GM12878 (cell line): ENCODE measurements around the gene FSIP1. TPM values are rescaled to one million over a fixed set of nuclear protein-coding genes. Genes with fewer than 3 reads are reported as not detected.

ENCODE experiments used
- ATAC-seq: fragments of 200-7000 bp; cut with Tn5 transposase; 3 replicates; pipeline ENCODE4 v1.9.1; 2020; ENCODE audit warnings: mild to moderate bottlenecking, moderate library complexity
- BruUV-seq: library from RNA; stranded (reverse); fragments of 400-500 nt; replicated peaks from 2 replicates; lab custom pipeline; 2021; lab: Mats Ljungman, UMichigan
- CTCF ChIA-PET: fragments of 300-600 bp; sonication (Branson Sonifier 250); formaldehyde crosslinking; extraction: SDS; loops from one replicate; lab custom pipeline; 2021; ENCODE audit warnings: inconsistent platforms; lab: Yijun Ruan, JAX
- POLR2A ChIA-PET: fragments of 350-600 bp; formaldehyde crosslinking; extraction: SDS; loops from one replicate; lab custom pipeline; 2021; ENCODE audit warnings: inconsistent platforms; lab: Charles Lee
- RAD21 ChIA-PET: fragments of 300-600 bp; sonication (Branson Sonifier 250); formaldehyde crosslinking; loops from one replicate; lab custom pipeline; 2023; ENCODE audit warnings: antibody characterized with exemption; ENCODE audit not compliant: unreplicated experiment; lab: Charles Lee
- SMC1A ChIA-PET: fragments of 300-600 bp; sonication (Branson Sonifier 250); formaldehyde crosslinking; loops from one replicate; lab custom pipeline; 2023; ENCODE audit not compliant: unreplicated experiment, uncharacterized antibody; lab: Charles Lee
- DNase-seq: peaks from one replicate; pipeline ENCODE4 v3.0.0-alpha.2; 2011; ENCODE audit warnings: low read depth, low spot score
- FAIRE-seq: peaks from 3 replicates; lab custom pipeline; 2011; peaks lifted over from hg19 to GRCh38; lab: Jason Lieb, UNC
- H2AFZ ChIP-seq: 2 replicates; pipeline ENCODE4 v1.6.0; 2011; ENCODE audit warnings: low read depth, low read length, control low read depth; ENCODE audit not compliant: control insufficient read depth
- H3K27ac ChIP-seq: 2 replicates; pipeline ENCODE4 v1.5.1; 2011; ENCODE audit warnings: control low read depth; ENCODE audit not compliant: control insufficient read depth, insufficient read depth
- H3K27me3 ChIP-seq, 2 experiments: replicated peaks in 1 of 2; 2 replicates each; pipeline versions ENCODE4 v1.6.0 to v1.6.1; 2011; ENCODE audit warnings: low read length in 1 of 2; ENCODE audit not compliant: control insufficient read depth in 2 of 2, insufficient read depth in 2 of 2
- H3K36me3 ChIP-seq, 2 experiments: 2 replicates each; pipeline ENCODE4 v1.5.1; 2011; ENCODE audit warnings: low read length in 1 of 2; ENCODE audit not compliant: control insufficient read depth in 2 of 2, insufficient read depth in 2 of 2
- H3K4me1 ChIP-seq: 2 replicates; pipeline ENCODE4 v1.6.1; 2011; ENCODE audit warnings: mild to moderate bottlenecking, low read length, moderate library complexity, mixed read lengths; ENCODE audit not compliant: control insufficient read depth, insufficient read depth
- H3K4me2 ChIP-seq: 2 replicates; pipeline ENCODE4 v1.6.0; 2011; ENCODE audit warnings: control low read depth; ENCODE audit not compliant: control insufficient read depth, insufficient read depth
- H3K4me3 ChIP-seq: fragments of 200-600 bp; sonication (generic); 2 replicates; pipeline ENCODE4 v1.5.1; 2016
- H3K79me2 ChIP-seq: 2 replicates; pipeline ENCODE4 v1.6.0; 2011; ENCODE audit warnings: low read length; ENCODE audit not compliant: control insufficient read depth, insufficient read depth
- H3K9ac ChIP-seq: 2 replicates; pipeline ENCODE4 v1.8.0; 2011; ENCODE audit warnings: low read length, control low read depth, mixed read lengths; ENCODE audit not compliant: control insufficient read depth, insufficient read depth
- H3K9me3 ChIP-seq: replicated peaks from 3 replicates; pipeline ENCODE4 v1.5.1; 2011; ENCODE audit warnings: mild to moderate bottlenecking, low read length; ENCODE audit not compliant: control insufficient read depth, insufficient read depth
- H4K20me1 ChIP-seq: 2 replicates; pipeline ENCODE4 v1.6.0; 2011; ENCODE audit not compliant: control insufficient read depth, insufficient read depth
- BHLHE40 ChIP-seq, 2 experiments: fragments of 450-650 bp in 1 of 2; IDR thresholded peaks; 2 replicates each; pipeline ENCODE4 v1.6.1; 2011 to 2017; ENCODE audit warnings: low read depth in 2 of 2, borderline replicate concordance in 1 of 2, improper control_type of control experiment in 1 of 2, low read length in 1 of 2, mild to moderate bottlenecking in 1 of 2
- CBFB ChIP-seq: IDR thresholded peaks from 2 replicates; pipeline ENCODE4 v1.6.1; 2016; ENCODE audit warnings: antibody characterized with exemption, low read depth
- CREB1 ChIP-seq: IDR thresholded peaks from 2 replicates; pipeline ENCODE4 v1.6.1; 2012; ENCODE audit warnings: low read depth, mild to moderate bottlenecking, inconsistent platforms
- DPF2 ChIP-seq: fragments of 450-650 bp; IDR thresholded peaks from 2 replicates; pipeline ENCODE4 v1.6.1; 2017; ENCODE audit warnings: mild to moderate bottlenecking
- EED ChIP-seq: sonication (generic); IDR thresholded peaks from 2 replicates; pipeline ENCODE4 v1.6.1; 2016; ENCODE audit warnings: antibody characterized with exemption, low read depth
- ESRRA ChIP-seq: IDR thresholded peaks from 2 replicates; pipeline ENCODE4 v1.6.1; 2012; ENCODE audit warnings: mild to moderate bottlenecking, low read length, improper control_type of control experiment
- HCFC1 ChIP-seq: fragments of 150-350 bp; IDR thresholded peaks from 2 replicates; pipeline ENCODE4 v1.6.1; 2014; ENCODE audit warnings: low read length
- HDAC6 ChIP-seq: fragments of 200-600 bp; sonication (generic); IDR thresholded peaks from one replicate; pipeline ENCODE4 v1.8.0; 2017; ENCODE audit warnings: antibody characterized with exemption; ENCODE audit not compliant: unreplicated experiment
- HDGF ChIP-seq: fragments of 450-650 bp; IDR thresholded peaks from 2 replicates; pipeline ENCODE4 v1.6.1; 2016; ENCODE audit warnings: antibody characterized with exemption
- JUNB ChIP-seq: IDR thresholded peaks from 2 replicates; pipeline ENCODE4 v1.6.1; 2016; ENCODE audit warnings: antibody characterized with exemption, mild to moderate bottlenecking
- KDM1A ChIP-seq: fragments of 200-600 bp; sonication (generic); IDR thresholded peaks from 2 replicates; pipeline ENCODE4 v1.6.1; 2016; ENCODE audit warnings: borderline replicate concordance
- KLF5 ChIP-seq: fragments of 450-650 bp; IDR thresholded peaks from 2 replicates; pipeline ENCODE4 v1.6.1; 2014; ENCODE audit warnings: mild to moderate bottlenecking; ENCODE audit not compliant: partially characterized antibody
- MTA2 ChIP-seq: fragments of 450-650 bp; IDR thresholded peaks from 2 replicates; pipeline ENCODE4 v1.6.1; 2016; ENCODE audit warnings: low read depth, mild to moderate bottlenecking, moderate library complexity
- NFYB ChIP-seq: IDR thresholded peaks from 2 replicates; pipeline ENCODE4 v1.6.1; 2011; ENCODE audit warnings: low read depth, mild to moderate bottlenecking, low read length, improper control_type of control experiment, moderate library complexity; ENCODE audit not compliant: insufficient read depth
- SMAD1 ChIP-seq: fragments of 450-650 bp; IDR thresholded peaks from 2 replicates; pipeline ENCODE4 v1.6.1; 2018; ENCODE audit warnings: mild to moderate bottlenecking, low read depth; ENCODE audit not compliant: partially characterized antibody
- SP1 ChIP-seq: IDR thresholded peaks from one replicate; pipeline ENCODE4 v1.6.1; 2011; ENCODE audit warnings: low read depth, low read length
- SREBF2 ChIP-seq: IDR thresholded peaks from 2 replicates; pipeline ENCODE4 v1.6.1; 2012; ENCODE audit warnings: mild to moderate bottlenecking, low read length
- STAT3 ChIP-seq: IDR thresholded peaks from 2 replicates; pipeline ENCODE4 v1.6.1; 2011; ENCODE audit warnings: low read depth, low read length, improper control_type of control experiment
- TBL1XR1 ChIP-seq: IDR thresholded peaks from 2 replicates; pipeline ENCODE4 v1.6.1; 2012; ENCODE audit warnings: low read depth, low read length, improper control_type of control experiment
- TCF7 ChIP-seq: IDR thresholded peaks from 2 replicates; pipeline ENCODE4 v1.6.1; 2014; ENCODE audit warnings: antibody characterized with exemption, borderline replicate concordance
- ZBED1 ChIP-seq: IDR thresholded peaks from 2 replicates; pipeline ENCODE4 v1.6.1; 2016; ENCODE audit warnings: borderline replicate concordance
- ZNF622 ChIP-seq: fragments of 450-650 bp; IDR thresholded peaks from 2 replicates; pipeline ENCODE4 v1.6.1; 2017; ENCODE audit warnings: mild to moderate bottlenecking, inconsistent platforms
- WGBS: methylation state at CpG from one replicate; pipeline ENCODE4 v1.1.6; 2016; ENCODE audit warnings: low lambda C conversion rate; ENCODE audit not compliant: insufficient replicate concordance, insufficient coverage; ENCODE audit errors: missing lambda C conversion rate; 5-methylcytosine and 5-hydroxymethylcytosine counted together
- in situ Hi-C: fragments of 300-500 bp; cut with MboI; formaldehyde crosslinking; loops from 9 replicates; pipeline ENCODE4 v1.14.3; 2018; ENCODE audit warnings: mixed read lengths
- intact Hi-C: fragments of 100-400 bp; cut with micrococcal nuclease; formaldehyde crosslinking; loops from one replicate; pipeline ENCODE4 v1.14.2; 2022; ENCODE audit not compliant: unreplicated experiment
- polyA plus RNA-seq, 11 experiments: library from polyadenylated mRNA; depleted of rRNA in 4 of 11; unstranded in 6 of 11; stranded (reverse) in 5 of 11; fragments of >200 nt; fragmentation: Nextera tagmentation in 4 of 11; fragmentation: Illumina TruSeq in 1 of 11; extraction: Ambion mirVana in 4 of 11; extraction: Trizol in 1 of 11; gene quantifications; 1 replicate in 1 of 11; 2 replicates in 10 of 11; pipeline versions ENCODE4 v1.2.1 to v1.2.3, GENCODE V29; 2011 to 2016; ENCODE audit warnings: inconsistent platforms in 2 of 11, missing spikeins in 2 of 11, low read depth in 1 of 11
- total RNA-seq, 4 experiments: library from RNA; depleted of rRNA in 3 of 4; stranded (reverse); fragments of >200 nt in 3 of 4; fragmentation: Illumina TruSeq in 1 of 4; extraction: Trizol in 1 of 4; gene quantifications; 2 replicates each; pipeline versions ENCODE4 v1.2.1 to v1.2.3, GENCODE V29; 2013 to 2021
- TF ChIP-seq, protein P1 (sequence below): fragments of 450-650 bp; IDR thresholded peaks from 2 replicates; pipeline ENCODE4 v1.6.1; 2017; ENCODE audit warnings: low read depth, mild to moderate bottlenecking, moderate library complexity

Gene FSIP1
- total and polyA plus RNA-seq, 10 of the 15 experiments (the other 5 are each of a cell fraction or from before 2014, with no cell fraction given), result 0.15 to 0.67 (median 0.35) TPM

DNA sequence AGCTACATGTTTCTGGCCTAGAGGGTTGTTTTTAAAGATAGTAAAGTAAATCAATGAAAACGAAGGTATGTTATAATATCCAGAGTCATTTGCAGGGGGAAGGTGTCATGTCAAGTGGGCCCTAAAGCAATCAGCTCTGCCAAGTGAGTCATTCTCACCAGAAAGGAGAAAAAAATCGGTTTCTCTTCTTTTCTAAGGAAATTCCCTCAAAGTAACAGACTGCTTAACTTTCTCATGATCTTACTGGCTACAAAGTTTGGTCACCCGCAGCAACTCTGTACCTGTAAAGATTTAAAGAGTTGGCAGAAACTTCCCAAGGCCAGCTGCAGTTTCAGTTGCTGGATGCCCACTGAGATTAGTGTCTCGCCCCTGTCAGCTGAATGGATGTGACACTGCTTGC is 5.5 kb upstream of the FSIP1 start (continued):
- TF ChIP-seq HCFC1 (no peak), EED (peak; percentile 23; the same call in 1 of the 2 replicates), HDGF (no peak), JUNB (peak; percentile 71), TBL1XR1 (no peak), CBFB (no peak), SP1 (no peak), TCF7 (no peak), KDM1A (no peak), ZBED1 (no peak), MTA2 (0 out of 2 replicates have a peak, but pooled peaks have one; percentile 23), SMAD1 (no peak), ZNF622 (no peak)
- TF ChIP-seq, protein P1, sequence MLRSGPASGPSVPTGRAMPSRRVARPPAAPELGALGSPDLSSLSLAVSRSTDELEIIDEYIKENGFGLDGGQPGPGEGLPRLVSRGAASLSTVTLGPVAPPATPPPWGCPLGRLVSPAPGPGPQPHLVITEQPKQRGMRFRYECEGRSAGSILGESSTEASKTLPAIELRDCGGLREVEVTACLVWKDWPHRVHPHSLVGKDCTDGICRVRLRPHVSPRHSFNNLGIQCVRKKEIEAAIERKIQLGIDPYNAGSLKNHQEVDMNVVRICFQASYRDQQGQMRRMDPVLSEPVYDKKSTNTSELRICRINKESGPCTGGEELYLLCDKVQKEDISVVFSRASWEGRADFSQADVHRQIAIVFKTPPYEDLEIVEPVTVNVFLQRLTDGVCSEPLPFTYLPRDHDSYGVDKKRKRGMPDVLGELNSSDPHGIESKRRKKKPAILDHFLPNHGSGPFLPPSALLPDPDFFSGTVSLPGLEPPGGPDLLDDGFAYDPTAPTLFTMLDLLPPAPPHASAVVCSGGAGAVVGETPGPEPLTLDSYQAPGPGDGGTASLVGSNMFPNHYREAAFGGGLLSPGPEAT, result peak; percentile 51; the same call in 1 of the 2 replicates
- TF ChIP-seq, all 136 proteins: peak for 13

DNA sequence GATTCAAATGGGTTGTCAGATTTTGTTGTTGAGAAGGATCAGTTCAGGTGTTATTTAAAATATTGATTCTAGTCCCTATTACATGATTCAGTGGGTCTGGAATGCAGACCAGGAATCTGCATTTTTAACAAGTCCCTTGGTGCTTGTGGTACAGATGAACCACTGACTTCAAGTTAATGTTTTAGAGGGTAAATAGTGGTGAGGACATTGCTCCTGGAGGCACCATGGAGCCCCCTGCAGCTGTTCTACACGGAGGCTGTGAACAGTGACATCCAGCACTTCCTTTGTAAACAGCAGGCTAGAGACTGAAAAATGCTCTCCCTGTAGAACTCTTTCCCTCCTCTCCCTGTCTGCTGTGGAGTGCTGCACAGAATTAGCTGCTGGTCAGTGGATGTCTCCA is 4.8 kb upstream of the FSIP1 start:
- ChIA-PET SMC1A (interaction anchor here (0.6 to 4.3 kb wide), 25 partner anchors 9 to 488 kb away, joined by 3 to 80 read pairs (median 4); partner anchors contain the start of gene SRP14), POLR2A (interaction anchor here (1.0 to 1.7 kb wide), 4 partner anchors 10 to 95 kb away, joined by 3 to 8 read pairs (median 6); no protein-coding TSS in a partner anchor), RAD21 (interaction anchor here (0.6 to 3.2 kb wide), 16 partner anchors 10 to 488 kb away, joined by 3 to 52 read pairs (median 5); partner anchors contain the start of gene EIF2AK4), CTCF (interaction anchor here (0.7 to 3.7 kb wide), 25 partner anchors 10 to 550 kb away, joined by 3 to 81 read pairs (median 4); no protein-coding TSS in a partner anchor)
- no peak for DNase-seq
- H3K27ac ChIP-seq, result no peak overlapping the region
- no peaks in the 10 kb centered on the region; a peak in 1 of 4 replicates for H3K36me3 ChIP-seq
- H2AFZ ChIP-seq, result no peak overlapping the region
- no peak overlapping the region for H3K4me3 ChIP-seq
- peaks cover 17% of the 10 kb centered on the region for H3K4me1 ChIP-seq
- intact Hi-C loops, result loop anchor here (2.0 to 5.0 kb wide), 4 partner anchors 145 to 487 kb away; partner anchors contain the start of genes BMF and EIF2AK4
- H3K4me2 ChIP-seq, result no peak overlapping the region
- H3K79me2 ChIP-seq, result peaks cover 12% of the 10 kb centered on the region
- H3K27me3 ChIP-seq, result no peaks in the 10 kb centered on the region
- FAIRE-seq, result peak; percentile 18
- ATAC-seq, result no peak
- no peak overlapping the region for H3K9ac ChIP-seq
- H4K20me1 ChIP-seq, result no peaks in the 10 kb centered on the region
- in situ Hi-C loops, result loop anchor here (5.0 to 10.0 kb wide), 3 partner anchors 90 to 487 kb away; partner anchors contain the start of gene BMF
- H3K9me3 ChIP-seq, result no peaks in the 10 kb centered on the region
- 100% methylated on average over 1 of the region's 1 CpG for WGBS
- no TSS peak for BruUV-seq
- no peak for TF ChIP-seq BHLHE40 (IDR thresholded peaks at IDR 0.05; ENCODE audit: borderline replicate concordance in 1 of 2, low read depth in 2 of 2, low read length in 1 of 2)
- no peak for TF ChIP-seq DPF2
- no peak for TF ChIP-seq ESRRA
- TF ChIP-seq NFYB, result no peak
- TF ChIP-seq CREB1, result no peak
- no peak for TF ChIP-seq SREBF2
- TF ChIP-seq STAT3, result no peak
- TF ChIP-seq HDAC6, result no peak
- no peak for TF ChIP-seq KLF5
